GM10266 (cell line): ENCODE measurements around the gene CXCR4.

Source experiments
- DNase-seq: peaks from one replicate; pipeline ENCODE4 v3.0.0; 2012; ENCODE audit errors: extremely low spot score
- TF ChIP-seq, protein P1 (sequence below): IDR thresholded peaks from 2 replicates; pipeline ENCODE4 v1.5.1; 2012; ENCODE audit warnings: mild to moderate bottlenecking, low read depth; ENCODE audit not compliant: control insufficient read depth, insufficient read depth; ENCODE audit errors: missing control alignments

Gene CXCR4

DNA sequence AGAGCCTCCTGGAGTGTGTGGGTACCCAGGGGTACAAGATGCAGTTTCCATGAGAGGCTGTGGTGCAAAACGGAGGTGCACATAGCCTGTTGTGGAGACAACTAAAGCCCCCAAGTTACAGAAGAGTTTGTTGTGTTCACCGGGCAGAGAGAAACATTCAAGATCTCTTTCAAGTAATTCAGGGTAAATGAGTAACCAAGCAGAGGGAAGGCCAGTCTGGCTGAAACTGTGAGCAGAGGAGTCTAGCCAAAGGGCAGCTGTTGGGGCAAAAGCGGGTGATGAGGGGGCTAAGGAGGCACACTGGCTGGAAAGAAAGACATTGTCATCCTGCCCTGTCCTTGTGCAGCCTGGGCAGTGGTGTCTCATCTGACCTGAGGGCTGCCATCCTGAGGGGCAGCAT lies 52.0 kb downstream of the CXCR4 start:
- TF ChIP-seq, protein P1, sequence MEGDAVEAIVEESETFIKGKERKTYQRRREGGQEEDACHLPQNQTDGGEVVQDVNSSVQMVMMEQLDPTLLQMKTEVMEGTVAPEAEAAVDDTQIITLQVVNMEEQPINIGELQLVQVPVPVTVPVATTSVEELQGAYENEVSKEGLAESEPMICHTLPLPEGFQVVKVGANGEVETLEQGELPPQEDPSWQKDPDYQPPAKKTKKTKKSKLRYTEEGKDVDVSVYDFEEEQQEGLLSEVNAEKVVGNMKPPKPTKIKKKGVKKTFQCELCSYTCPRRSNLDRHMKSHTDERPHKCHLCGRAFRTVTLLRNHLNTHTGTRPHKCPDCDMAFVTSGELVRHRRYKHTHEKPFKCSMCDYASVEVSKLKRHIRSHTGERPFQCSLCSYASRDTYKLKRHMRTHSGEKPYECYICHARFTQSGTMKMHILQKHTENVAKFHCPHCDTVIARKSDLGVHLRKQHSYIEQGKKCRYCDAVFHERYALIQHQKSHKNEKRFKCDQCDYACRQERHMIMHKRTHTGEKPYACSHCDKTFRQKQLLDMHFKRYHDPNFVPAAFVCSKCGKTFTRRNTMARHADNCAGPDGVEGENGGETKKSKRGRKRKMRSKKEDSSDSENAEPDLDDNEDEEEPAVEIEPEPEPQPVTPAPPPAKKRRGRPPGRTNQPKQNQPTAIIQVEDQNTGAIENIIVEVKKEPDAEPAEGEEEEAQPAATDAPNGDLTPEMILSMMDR = no peak
- DNase-seq = no peak

DNA sequence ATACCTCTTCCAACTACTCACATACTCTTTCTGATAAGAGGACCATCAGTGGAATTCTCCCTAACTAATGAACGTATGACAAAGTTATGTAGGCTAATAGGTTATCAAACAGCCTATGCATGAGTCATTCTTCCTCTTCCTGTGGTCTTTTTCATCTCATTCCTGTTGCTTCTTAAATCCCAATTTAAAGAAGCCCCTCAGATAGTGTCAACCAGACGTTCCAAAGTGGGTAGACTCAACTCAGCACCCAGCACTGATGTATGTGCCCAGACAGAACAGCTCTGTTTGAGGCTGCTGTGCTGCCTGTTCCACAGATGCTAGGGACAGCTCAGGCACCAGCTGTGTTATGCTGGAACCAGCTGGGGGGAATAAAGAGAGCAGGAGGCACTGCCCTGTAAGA lies 52.6 kb downstream of the CXCR4 start:
- DNase-seq = no peak

More for the DNA sequence above, 52.6 kb downstream of the CXCR4 start:
- TF ChIP-seq, protein P1 = no peak
